K562 (cell line): ENCODE data around the gene NKG7. TPM values are rescaled to one million over a fixed set of nuclear protein-coding genes. Genes with fewer than 3 reads are reported as not detected.

Experiments used
- BRCA1 ChIP-seq, 2 experiments: fragments of 450-650 bp in 1 of 2; sonication (generic) in 1 of 2; formaldehyde crosslinking in 1 of 2; IDR thresholded peaks; 2 replicates each; pipeline versions ENCODE4 v1.5.0 to v1.6.1; 2017 to 2020; ENCODE audit warnings: mild to moderate bottlenecking in 1 of 2, missing genetic modification reagents in 1 of 2
- BRF1 ChIP-seq: IDR thresholded peaks from 3 replicates; pipeline ENCODE4 v1.6.1; 2011; ENCODE audit warnings: borderline replicate concordance, mild to moderate bottlenecking; ENCODE audit not compliant: insufficient read length; ENCODE audit errors: extremely low read depth
- CHD4 ChIP-seq: fragments of 200-600 bp; sonication (generic); IDR thresholded peaks from 3 replicates; pipeline ENCODE4 v1.6.1; 2012; ENCODE audit warnings: low read depth, mild to moderate bottlenecking, mixed read lengths, low read length, inconsistent platforms; ENCODE audit not compliant: insufficient read depth, insufficient replicate concordance, poor library complexity, severe bottlenecking
- E2F6 ChIP-seq, 2 experiments: IDR thresholded peaks; 2 replicates each; pipeline ENCODE4 v1.6.1; 2011; ENCODE audit warnings: borderline replicate concordance in 1 of 2, control low read depth in 1 of 2, low read depth in 1 of 2, low read length in 1 of 2, mild to moderate bottlenecking in 1 of 2, mixed read lengths in 1 of 2, moderate library complexity in 1 of 2; ENCODE audit not compliant: insufficient read depth in 1 of 2, insufficient read length in 1 of 2, poor library complexity in 1 of 2, severe bottlenecking in 1 of 2; ENCODE audit errors: extremely low read depth in 1 of 2
- EHMT2 ChIP-seq: fragments of 450-650 bp; IDR thresholded peaks from 2 replicates; pipeline ENCODE4 v1.6.1; 2018; ENCODE audit warnings: antibody characterized with exemption
- FOXK2 ChIP-seq, 2 experiments: fragments of 450-650 bp; IDR thresholded peaks in 1 of 2; conservative IDR thresholded peaks in 1 of 2; 2 replicates each; pipeline ENCODE4 v1.6.1; 2016; ENCODE audit warnings: low read depth in 2 of 2, mild to moderate bottlenecking in 1 of 2
- GTF3C2 ChIP-seq: IDR thresholded peaks from 3 replicates; pipeline ENCODE4 v1.6.1; 2011; ENCODE audit warnings: borderline replicate concordance, mild to moderate bottlenecking, moderate library complexity; ENCODE audit not compliant: insufficient read length; ENCODE audit errors: extremely low read depth
- HCFC1 ChIP-seq: IDR thresholded peaks from 2 replicates; pipeline ENCODE4 v1.6.1; 2012; ENCODE audit warnings: low read depth, low read length, improper control_type of control experiment
- HNRNPLL ChIP-seq: fragments of 200-400 bp; formaldehyde crosslinking; IDR thresholded peaks from 2 replicates; pipeline ENCODE4 v1.6.1; 2017; ENCODE audit warnings: low read length, low read depth, mild to moderate bottlenecking; ENCODE audit not compliant: poor library complexity, severe bottlenecking
- KDM4B ChIP-seq, 2 experiments: fragments of 450-650 bp in 1 of 2; sonication (generic) in 1 of 2; IDR thresholded peaks; 2 replicates each; pipeline ENCODE4 v1.6.1; 2016 to 2017; ENCODE audit warnings: borderline replicate concordance in 2 of 2, antibody characterized with exemption in 1 of 2, low read depth in 1 of 2, mild to moderate bottlenecking in 1 of 2
- NCOR1 ChIP-seq: fragments of 450-650 bp; IDR thresholded peaks from 2 replicates; pipeline ENCODE4 v1.6.1; 2016; ENCODE audit warnings: mild to moderate bottlenecking, moderate library complexity
- TARDBP ChIP-seq: fragments of 450-650 bp; IDR thresholded peaks from 2 replicates; pipeline ENCODE4 v1.6.1; 2016
- ZBTB7A ChIP-seq: IDR thresholded peaks from 2 replicates; pipeline ENCODE4 v1.6.1; 2011; ENCODE audit warnings: low read depth, mild to moderate bottlenecking, low read length, moderate library complexity, borderline replicate concordance; ENCODE audit not compliant: control insufficient read depth
- polyA plus RNA-seq, 8 experiments: library from polyadenylated mRNA; depleted of rRNA in 4 of 8; stranded (reverse) in 5 of 8; unstranded in 3 of 8; fragments of >200 nt; fragmentation: Nextera tagmentation in 2 of 8; fragmentation: Illumina TruSeq in 1 of 8; extraction: Ambion mirVana in 2 of 8; extraction: Trizol in 1 of 8; gene quantifications; 2 replicates each; pipeline versions ENCODE4 v1.2.1 to v1.2.3, GENCODE V29; 2011 to 2014; ENCODE audit warnings: inconsistent platforms in 1 of 8, missing spikeins in 1 of 8
- total RNA-seq, 7 experiments: library from RNA; depleted of rRNA in 6 of 7; stranded (reverse); fragments of >200 nt in 6 of 7; fragmentation: Illumina TruSeq in 2 of 7; extraction: Trizol in 2 of 7; gene quantifications; 2 replicates each; pipeline versions ENCODE4 v1.2.1 to v1.2.3, GENCODE V29; 2011 to 2021; ENCODE audit warnings: low replicate concordance in 1 of 7
- TF ChIP-seq, protein P1 (sequence below): fragments of 250-450 bp; sonication (Bioruptor Pico); IDR thresholded peaks from 2 replicates; pipeline ENCODE4 v1.5.1; 2021; ENCODE audit warnings: mild to moderate bottlenecking
- TF ChIP-seq, protein P2 (sequence below): fragments of 450-650 bp; formaldehyde crosslinking; IDR thresholded peaks from 2 replicates; pipeline ENCODE4 v1.4.0; 2020; ENCODE audit warnings: mild to moderate bottlenecking, moderate library complexity
- TF ChIP-seq, protein P3 (sequence below), 2 experiments: fragments of 450-650 bp in 1 of 2; sonication (generic) in 1 of 2; formaldehyde crosslinking in 1 of 2; IDR thresholded peaks in 1 of 2; conservative IDR thresholded peaks in 1 of 2; 2 replicates each; pipeline versions ENCODE4 v1.6.1 to v1.8.1; 2016 to 2023; ENCODE audit warnings: mild to moderate bottlenecking in 2 of 2, moderate library complexity in 2 of 2, inconsistent platforms in 1 of 2, missing genetic modification reagents in 1 of 2

NKG7 gene
- total and polyA plus RNA-seq, 9 of the 15 experiments (the other 6 are each of a cell fraction or from before 2014, with no cell fraction given), result 0.30 to 0.70 (median 0.51) TPM; not detected in 2

- TF ChIP-seq GTF3C2 (no peak), BRF1 (no peak), ZBTB7A (no peak), KDM4B (IDR thresholded peaks at IDR 0.05; ENCODE audit: borderline replicate concordance in 2 of 2, low read depth in 1 of 2) (no peak), EHMT2 (no peak), TARDBP (no peak), NCOR1 (peak; percentile 51), E2F6 (IDR thresholded peaks at IDR 0.05; ENCODE audit: borderline replicate concordance in 1 of 2, extremely low read depth in 1 of 2, insufficient read depth in 1 of 2, insufficient read length in 1 of 2, low read depth in 1 of 2, low read length in 1 of 2, poor library complexity in 1 of 2, severe bottlenecking in 1 of 2) (peak; percentile 67 to 83), HNRNPLL (no peak), HCFC1 (no peak), BRCA1 (IDR thresholded peaks at IDR 0.05) (no peak), BRCA1 (CRISPR knock-in tag; IDR thresholded peaks at IDR 0.05) (no peak), CHD4 (no peak), FOXK2 (conservative IDR thresholded peaks at IDR 0.05 in 1 of 2, IDR thresholded peaks at IDR 0.05 in 1 of 2; ENCODE audit: low read depth in 2 of 2) (0 out of 4 replicates have a peak, but pooled peaks of 1 of the 2 experiments have one; percentile 30)
- TF ChIP-seq, protein P1, sequence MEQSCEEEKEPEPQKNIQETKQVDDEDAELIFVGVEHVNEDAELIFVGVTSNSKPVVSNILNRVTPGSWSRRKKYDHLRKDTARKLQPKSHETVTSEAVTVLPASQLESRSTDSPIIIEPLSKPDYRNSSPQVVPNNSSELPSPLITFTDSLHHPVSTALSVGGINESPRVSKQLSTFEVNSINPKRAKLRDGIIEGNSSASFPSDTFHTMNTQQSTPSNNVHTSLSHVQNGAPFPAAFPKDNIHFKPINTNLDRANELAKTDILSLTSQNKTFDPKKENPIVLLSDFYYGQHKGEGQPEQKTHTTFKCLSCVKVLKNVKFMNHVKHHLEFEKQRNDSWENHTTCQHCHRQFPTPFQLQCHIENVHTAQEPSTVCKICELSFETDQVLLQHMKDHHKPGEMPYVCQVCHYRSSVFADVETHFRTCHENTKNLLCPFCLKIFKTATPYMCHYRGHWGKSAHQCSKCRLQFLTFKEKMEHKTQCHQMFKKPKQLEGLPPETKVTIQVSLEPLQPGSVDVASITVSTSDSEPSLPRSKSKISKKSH (CRISPR knock-in tag), result no peak
- TF ChIP-seq, protein P2, sequence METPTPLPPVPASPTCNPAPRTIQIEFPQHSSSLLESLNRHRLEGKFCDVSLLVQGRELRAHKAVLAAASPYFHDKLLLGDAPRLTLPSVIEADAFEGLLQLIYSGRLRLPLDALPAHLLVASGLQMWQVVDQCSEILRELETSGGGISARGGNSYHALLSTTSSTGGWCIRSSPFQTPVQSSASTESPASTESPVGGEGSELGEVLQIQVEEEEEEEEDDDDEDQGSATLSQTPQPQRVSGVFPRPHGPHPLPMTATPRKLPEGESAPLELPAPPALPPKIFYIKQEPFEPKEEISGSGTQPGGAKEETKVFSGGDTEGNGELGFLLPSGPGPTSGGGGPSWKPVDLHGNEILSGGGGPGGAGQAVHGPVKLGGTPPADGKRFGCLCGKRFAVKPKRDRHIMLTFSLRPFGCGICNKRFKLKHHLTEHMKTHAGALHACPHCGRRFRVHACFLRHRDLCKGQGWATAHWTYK (CRISPR knock-in tag), result no peak
- TF ChIP-seq, protein P3, sequence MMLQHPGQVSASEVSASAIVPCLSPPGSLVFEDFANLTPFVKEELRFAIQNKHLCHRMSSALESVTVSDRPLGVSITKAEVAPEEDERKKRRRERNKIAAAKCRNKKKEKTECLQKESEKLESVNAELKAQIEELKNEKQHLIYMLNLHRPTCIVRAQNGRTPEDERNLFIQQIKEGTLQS (IDR thresholded peaks at IDR 0.05), result no peak
- TF ChIP-seq, protein P3 (CRISPR knock-in tag; conservative IDR thresholded peaks at IDR 0.05), result no peak
These were observed 5.8 kb downstream of the NKG7 start (continued) for GRCh38 chr19:51366389-51367254.
